NK-92 (cell line): ENCODE results near the gene PICALM.

Experiments
- DNase-seq: peaks from one replicate; lab custom pipeline; 2025; ENCODE audit not compliant: unreplicated experiment; lab: John Stamatoyannopoulos, UW

The PICALM gene

DNA sequence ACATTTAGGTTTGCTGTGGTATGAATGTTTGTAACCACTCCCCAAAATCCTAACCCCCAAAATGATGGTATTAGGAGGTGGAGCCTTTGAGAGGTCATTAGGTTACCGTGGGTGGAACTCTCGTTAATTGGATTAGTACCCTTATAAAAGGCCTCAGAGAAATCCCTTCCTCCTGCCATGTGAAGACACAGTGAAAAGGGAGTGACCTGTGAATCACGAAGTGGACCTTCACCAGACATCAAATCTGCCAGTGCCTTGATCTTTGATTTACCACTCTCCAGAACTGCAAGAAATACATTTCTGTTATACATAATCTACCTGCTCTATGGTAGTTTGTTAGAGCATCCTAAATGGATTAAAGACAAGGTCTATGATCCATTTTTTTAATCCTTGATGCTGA, 12.6 kb upstream of the PICALM start:
- no peak for DNase-seq

- no peak for DNase-seq
Measured at GRCh38 chr11:86079421-86079820, 10.5 kb upstream of the PICALM start.

DNA sequence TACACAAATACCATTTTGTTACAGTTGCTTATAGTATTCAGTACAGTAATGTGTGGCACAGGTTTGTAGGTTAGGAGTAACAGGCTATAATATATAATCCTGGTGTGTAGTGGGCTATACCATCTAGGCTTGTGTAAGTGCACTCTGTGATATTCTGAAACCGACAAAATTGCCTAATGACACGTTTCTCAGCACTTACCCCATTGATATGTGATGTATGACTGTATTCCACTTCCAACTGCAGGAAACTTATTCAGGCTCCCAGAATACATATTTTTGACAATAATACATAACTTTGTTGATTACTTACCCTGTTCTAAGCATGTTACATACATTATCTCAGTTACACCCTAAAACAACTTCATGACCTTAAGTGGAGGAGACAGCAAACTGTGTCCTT, 5.1 kb upstream of the PICALM start:
- DNase-seq, result no peak

DNA sequence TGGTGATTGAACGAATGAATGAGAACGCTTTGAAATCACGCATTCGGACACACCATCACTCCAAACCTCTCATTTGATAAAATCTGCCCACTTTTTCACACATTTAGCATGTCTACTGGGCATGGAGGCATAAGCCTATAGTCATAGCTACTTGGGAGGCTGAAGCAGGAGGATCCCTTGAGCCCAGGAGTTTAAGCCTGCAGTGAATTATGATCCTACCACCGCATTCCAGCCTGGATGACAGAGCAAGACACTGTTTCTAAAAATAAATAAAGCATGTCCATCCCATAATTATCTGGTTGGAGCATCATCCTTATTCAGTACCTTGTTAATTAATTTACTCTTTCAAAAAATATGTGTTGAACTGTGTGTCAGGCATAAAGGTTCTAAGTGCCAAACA, 3.3 kb upstream of the PICALM start:
- no peak for DNase-seq

DNA sequence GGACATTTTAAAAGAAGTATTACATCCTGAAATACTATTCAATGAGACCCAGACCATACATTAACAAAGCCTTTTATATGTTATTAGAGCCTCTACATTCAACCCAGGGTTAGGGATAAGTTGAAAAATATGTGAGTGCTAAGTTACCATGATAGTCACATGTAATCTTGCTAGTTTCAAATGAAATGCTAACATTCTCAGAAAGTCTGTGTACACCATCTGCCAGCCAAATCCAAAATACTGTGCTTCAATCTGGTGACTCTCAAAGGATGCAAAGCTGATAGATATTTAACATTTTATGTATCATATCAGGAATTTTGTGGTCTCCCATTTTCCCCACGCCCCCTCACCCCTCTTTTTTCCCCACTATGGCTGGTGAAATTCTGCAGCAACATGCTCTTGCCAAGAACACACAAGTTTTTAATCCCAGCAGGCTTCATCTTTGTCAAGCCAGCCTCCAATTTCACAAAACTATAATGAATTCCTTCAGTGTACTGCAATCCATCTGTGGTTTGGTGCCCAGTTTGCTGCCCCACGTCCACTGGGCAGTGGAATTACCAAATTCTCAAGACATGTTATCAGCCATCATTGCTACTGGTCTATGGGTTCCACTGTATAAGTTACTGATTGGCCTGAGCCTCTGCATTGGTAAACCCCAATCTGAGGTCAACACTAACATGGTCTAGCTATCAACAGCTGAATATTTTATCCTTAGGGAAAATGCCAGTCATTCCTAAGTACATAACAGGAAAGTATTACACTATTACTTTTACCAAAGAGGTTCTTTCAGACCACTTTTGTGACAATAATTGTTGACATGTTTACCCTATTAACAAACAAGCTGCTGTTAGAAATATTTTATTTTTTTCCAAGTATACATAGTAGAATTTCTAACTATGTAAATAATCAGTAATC, 1.5 kb upstream of the PICALM start:
- no peak for DNase-seq

GRCh38 chr11:86069408-86070101, 671 bp upstream of the PICALM start:
- DNase-seq, result no peak

DNA sequence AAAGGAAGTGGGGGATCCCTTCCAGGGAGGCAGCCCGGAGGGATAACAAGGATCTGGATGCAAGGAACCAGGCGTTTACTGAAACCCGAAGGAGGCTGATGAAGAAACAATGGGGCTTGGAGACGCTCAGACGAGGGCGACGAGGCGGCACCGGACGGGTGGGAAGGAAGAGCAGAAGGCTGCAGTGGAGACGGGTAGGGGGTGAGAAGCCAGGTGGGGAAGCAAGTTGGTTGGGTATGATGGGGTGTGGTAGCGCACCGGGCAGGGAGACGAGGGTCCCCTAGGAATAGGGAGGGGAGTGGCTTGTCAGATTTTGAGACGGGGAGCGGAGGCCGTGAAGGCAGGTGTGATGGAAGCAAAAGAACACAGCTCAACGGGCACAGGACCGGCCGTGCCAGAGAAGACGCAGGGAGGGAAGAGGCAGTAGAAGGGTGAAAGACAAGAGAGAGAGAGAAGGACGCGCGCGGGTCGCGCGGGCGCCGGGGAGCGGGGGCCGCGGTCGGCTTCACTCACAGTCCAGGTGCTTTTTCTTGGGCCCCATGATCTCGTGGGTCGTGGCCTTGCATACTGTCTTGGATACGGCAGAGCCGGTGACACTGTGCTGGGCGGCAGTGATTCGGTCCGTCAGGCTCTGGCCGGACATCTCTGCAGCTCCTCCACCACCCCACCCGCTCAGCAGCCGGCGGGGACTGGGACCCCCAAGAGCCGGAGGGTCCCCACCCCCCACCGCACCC, 579 bp downstream of the PICALM start:
- DNase-seq, result no peak

DNA sequence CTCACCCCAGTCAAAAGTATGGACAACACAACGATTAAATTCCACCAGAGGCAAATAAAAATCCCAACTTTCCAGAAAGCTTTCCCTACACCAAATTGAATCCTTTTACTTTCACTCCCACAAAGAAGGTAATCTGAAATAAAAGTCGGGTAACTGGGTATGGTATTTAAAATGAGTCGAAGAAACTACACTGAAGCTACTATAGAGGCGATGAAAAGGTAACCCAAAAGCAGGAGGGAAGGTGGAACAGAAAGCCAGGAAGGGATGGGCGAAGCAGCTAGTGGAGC, 1.1 kb downstream of the PICALM start:
- DNase-seq, result no peak

GRCh38 chr11:86067009-86067850, 1.7 kb downstream of the PICALM start:
- no peak for DNase-seq

DNA sequence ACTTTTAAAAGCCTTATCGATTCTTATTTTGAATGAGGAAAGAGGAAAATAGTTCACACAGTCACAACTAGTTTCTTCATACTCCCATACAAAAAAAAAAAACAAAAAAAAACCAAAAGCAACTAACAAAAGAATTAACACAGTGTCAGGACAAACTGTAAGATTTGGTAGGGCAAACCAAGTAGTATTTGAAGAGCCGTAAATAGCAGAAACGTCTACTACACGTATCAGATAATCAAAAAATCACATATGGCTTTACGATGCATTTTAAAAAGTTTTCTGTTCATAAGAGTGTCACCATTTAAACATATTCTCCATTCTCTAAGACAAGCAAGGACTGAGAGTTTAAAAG, 2.3 kb downstream of the PICALM start:
- DNase-seq, result no peak

- DNase-seq, result no peak
Measured at GRCh38 chr11:86066033-86066432, 2.9 kb downstream of the PICALM start.

DNA sequence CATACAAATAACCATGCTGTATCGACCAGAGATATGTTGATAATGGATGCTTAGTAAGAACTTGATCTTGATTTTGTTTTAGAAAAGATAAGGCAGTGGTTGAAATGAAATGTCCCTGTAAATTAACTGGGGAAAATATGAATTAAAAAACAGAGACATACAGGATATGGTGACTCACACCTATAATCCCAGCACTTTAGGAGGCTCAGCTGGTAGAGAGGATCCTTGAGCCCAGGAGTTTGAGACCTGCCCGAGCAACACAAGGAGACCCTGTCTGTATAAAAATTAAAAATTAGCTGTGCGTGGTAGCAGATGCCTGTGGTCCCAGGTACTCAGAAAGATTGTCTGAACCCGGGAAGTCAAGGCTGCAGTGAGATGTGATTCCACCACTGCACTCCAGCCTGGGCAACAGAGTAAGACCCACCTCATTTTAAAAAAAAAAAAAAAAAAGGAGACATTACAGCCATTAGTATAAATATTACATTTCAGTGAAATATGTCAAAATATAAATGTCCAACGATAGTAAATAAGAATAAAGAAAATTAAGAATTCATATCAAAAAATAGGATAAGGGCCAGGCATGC, 4.6 kb downstream of the PICALM start:
- DNase-seq, result no peak

GRCh38 chr11:86063536-86063935, 5.3 kb downstream of the PICALM start:
- DNase-seq, result no peak

GRCh38 chr11:86062719-86063118, 6.2 kb downstream of the PICALM start:
- DNase-seq, result no peak

GRCh38 chr11:86061483-86062205, 7.2 kb downstream of the PICALM start:
- no peak for DNase-seq

- no peak for DNase-seq
Measured at GRCh38 chr11:86060544-86060943, 8.3 kb downstream of the PICALM start.

DNA sequence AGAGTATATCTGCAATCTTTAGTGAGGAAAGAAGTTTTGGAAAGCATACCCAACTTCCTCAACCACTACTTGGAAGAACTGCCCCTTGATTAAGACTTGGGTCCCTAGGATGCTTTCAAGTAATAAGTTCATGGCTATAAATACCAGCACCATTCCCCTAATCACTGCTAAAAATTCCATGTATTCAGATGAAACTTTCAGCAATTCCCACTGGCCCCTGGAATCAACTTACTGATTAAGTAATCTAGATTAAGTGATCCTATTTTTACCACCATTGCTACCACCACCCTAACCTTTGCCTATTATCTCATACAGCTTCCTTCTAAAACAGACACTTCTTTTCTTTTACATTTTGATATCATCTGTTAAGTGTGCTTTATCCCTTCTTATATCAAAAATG, 10.5 kb downstream of the PICALM start:
- DNase-seq, result no peak

- DNase-seq, result no peak
Measured at GRCh38 chr11:86056351-86056854, 12.5 kb downstream of the PICALM start.

DNA sequence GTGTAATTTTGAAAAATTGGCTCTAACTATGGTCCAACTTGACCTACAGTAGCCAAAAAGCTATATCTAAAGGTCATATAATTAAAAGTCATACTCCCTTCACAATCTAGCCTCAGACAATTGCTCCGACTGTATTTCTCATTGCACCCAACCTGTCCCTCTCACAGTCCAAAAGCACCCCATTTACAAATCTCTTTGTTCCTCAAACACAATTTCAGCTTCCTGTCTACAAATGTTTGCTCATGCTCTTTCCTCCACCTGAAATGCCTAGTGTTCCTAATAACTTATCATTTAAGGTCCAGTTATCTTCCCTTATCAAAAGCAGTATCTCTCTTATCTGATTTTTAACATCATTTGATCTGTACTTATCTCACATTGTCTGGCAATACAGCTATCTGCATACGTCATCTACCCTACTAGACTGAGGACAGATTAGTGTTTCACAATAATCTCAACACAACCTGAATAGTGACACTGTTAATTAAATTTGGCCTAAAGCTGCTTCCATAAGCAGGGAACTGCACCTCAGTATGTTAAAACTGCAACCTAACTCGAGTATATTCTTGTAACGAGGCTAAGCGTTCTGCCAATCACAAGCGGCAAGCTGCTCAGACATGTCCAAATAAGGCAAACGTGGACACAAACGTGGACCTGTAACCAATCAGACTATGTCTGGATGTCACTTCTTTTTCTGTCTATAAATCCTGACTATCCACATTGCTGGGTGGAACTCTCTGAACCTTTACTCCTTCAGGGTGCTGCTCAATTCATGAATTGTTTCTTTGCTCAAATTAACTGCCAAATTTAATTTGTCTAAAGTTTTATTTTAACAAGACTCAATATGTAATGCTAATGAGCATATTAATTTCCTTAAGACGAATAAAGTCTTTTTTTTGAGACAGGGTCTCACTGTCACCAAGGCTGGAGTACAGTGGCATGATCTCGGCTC, 15.9 kb downstream of the PICALM start:
- DNase-seq, result no peak
